ENCODE measurements around the gene RNPEPL1. TPM values are rescaled to one million over a fixed set of nuclear protein-coding genes. Genes with fewer than 3 reads are reported as not detected.

Gene RNPEPL1
- total and polyA plus RNA-seq, 5 donors = 40.4 to 108 (median 58.1) TPM

DNA sequence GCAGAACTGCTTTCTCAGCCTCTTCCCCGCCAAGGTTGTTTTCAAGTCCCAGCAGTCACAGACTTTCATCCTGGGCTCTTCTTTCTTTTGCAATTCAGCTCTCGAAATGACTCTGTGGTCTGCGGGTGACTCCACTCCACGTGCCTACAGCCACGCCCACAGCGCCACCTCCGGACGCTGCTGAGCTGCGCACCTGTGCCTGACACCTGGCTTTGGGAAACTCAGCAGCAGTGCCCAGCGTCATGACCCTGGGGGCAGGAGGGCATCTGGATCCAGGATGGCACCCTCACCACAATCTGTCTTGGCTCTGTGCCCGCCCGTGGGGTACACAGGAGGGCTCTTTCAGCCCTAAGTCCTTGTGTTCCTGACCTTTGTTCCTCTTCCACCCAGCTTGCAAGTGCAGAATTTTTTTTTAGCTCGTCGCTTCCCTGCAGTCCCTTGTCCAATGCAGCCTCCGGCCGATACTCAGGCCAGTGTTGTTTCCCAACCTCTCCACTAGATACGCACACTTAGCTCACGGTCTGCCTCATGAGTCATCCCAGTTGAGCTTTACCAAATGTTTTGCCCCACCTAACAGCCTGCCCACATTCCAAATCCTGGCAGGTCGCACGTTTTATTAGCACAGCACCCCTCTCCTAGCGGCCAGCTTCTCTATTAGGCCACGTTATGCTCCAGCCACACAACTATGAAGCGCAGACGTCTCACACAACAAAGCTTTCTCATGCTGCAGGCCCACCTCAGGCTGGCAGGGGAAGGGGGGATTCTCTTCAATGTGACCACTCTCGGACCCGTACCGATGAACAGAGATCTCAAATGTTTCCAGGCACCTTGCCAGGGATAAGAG lies 11.7 kb downstream of the RNPEPL1 start:
- no peak overlapping the region for H3K4me3 ChIP-seq (ENCODE audit: low read length)
- no peaks in the 10 kb centered on the region for H3K9me3 ChIP-seq (ENCODE audit: control insufficient read depth, low read length)
- DNase-seq = peak; percentile 70 to 74 (median 71)
- H3K27ac ChIP-seq (ENCODE audit: low read length) = peak overlapping the region; percentile 34
- WGBS = 60% methylated on average over 27 of the region's 27 CpGs
- intact Hi-C loops (cut with DNase I) = no loop called here
- ATAC-seq = peak; percentile 53 to 68
- H3K4me1 ChIP-seq (ENCODE audit: control insufficient read depth, insufficient read depth, low read length) = peaks cover 11% of the 10 kb centered on the region
- H3K27me3 ChIP-seq (ENCODE audit: control insufficient read depth, insufficient read depth) = no peaks in the 10 kb centered on the region

GRCh38 chr2:240581811-240582210 lies 13.5 kb downstream of the RNPEPL1 start:
- Histone ChIP-seq H3K27ac (ENCODE audit: low read length) (no peak overlapping the region), H3K27me3 (ENCODE audit: control insufficient read depth, insufficient read depth) (no peaks in the 10 kb centered on the region), H3K9me3 (ENCODE audit: control insufficient read depth, low read length) (no peaks in the 10 kb centered on the region), H3K4me3 (ENCODE audit: low read length) (no peak overlapping the region), H3K4me1 (ENCODE audit: control insufficient read depth, insufficient read depth, low read length) (peaks cover 14% of the 10 kb centered on the region)
- DNase-seq = peak in 1 of 3 donors; percentile 4
- WGBS = 93% methylated on average over 5 of the region's 5 CpGs
- ATAC-seq = no peak
- intact Hi-C loops (cut with DNase I) = no loop called here

DNA sequence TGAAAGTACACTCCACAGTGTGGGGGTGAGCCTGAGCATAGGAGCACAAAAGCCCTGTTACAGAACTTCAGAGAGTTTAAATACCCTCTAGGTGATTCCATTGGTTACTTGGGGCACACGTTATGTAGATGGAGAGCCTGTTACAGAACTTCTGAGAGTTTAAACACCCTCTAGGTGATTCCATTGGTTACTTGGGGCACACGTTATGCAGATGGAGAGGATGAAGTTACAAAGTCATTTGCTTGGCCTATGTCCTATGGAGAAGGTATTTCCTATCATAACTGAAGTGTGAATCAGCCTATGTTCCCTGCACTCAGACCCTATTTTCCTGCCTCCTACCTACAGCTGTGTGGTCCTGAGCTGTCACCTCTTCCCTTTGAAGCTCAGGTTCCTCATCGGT lies 14.5 kb downstream of the RNPEPL1 start:
- H3K4me3 ChIP-seq (ENCODE audit: low read length) = no peak overlapping the region
- no peak overlapping the region for H3K27ac ChIP-seq (ENCODE audit: low read length)
- WGBS = 87% methylated on average over 3 of the region's 3 CpGs
- DNase-seq (no peak), ATAC-seq (no peak)
- peaks cover 16% of the 10 kb centered on the region for H3K4me1 ChIP-seq (ENCODE audit: control insufficient read depth, insufficient read depth, low read length)
- no peaks in the 10 kb centered on the region for H3K27me3 ChIP-seq (ENCODE audit: control insufficient read depth, insufficient read depth)
- intact Hi-C loops (cut with DNase I) = no loop called here
- H3K9me3 ChIP-seq (ENCODE audit: control insufficient read depth, low read length) = no peaks in the 10 kb centered on the region

DNA sequence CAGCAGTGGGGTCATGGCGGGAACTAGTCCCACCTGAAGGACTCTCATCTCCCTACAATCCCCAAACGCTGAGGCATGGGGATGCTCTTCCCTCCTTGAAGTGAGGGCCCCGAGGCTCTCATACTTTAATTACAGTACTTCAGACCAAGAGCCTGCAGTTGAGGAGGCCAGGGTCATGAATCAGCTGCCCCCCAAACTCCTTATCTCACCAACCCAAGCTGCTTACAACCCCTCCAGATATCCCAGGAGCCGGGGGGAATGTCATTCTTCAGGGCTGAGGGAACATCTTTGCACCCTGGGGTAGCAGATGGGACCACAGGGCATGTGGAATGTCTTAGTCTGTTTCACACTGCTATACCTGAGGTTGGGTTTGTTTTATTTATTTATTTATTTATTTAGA lies 15.5 kb downstream of the RNPEPL1 start:
- Histone ChIP-seq H3K4me1 (ENCODE audit: control insufficient read depth, insufficient read depth, low read length) (peaks cover 19% of the 10 kb centered on the region), H3K9me3 (ENCODE audit: control insufficient read depth, low read length) (no peaks in the 10 kb centered on the region), H3K4me3 (ENCODE audit: low read length) (no peak overlapping the region), H3K27ac (ENCODE audit: low read length) (no peak overlapping the region), H3K27me3 (ENCODE audit: control insufficient read depth, insufficient read depth) (no peaks in the 10 kb centered on the region)
- ATAC-seq (no peak), DNase-seq (peak in 1 of 3 donors; percentile 11)
- 90% methylated on average over 4 of the region's 4 CpGs for WGBS
- intact Hi-C loops (cut with DNase I) = no loop called here

GRCh38 chr2:240584486-240585031 lies 16.3 kb downstream of the RNPEPL1 start:
- DNase-seq (peak in 2 of 3 donors; percentile 23 to 26), ATAC-seq (no peak)
- Histone ChIP-seq H3K9me3 (ENCODE audit: control insufficient read depth, low read length) (no peaks in the 10 kb centered on the region), H3K4me3 (ENCODE audit: low read length) (no peak overlapping the region), H3K27me3 (ENCODE audit: control insufficient read depth, insufficient read depth) (no peaks in the 10 kb centered on the region), H3K27ac (ENCODE audit: low read length) (no peak overlapping the region), H3K4me1 (ENCODE audit: control insufficient read depth, insufficient read depth, low read length) (peaks cover 19% of the 10 kb centered on the region)
- WGBS = 64% methylated on average over 4 of the region's 4 CpGs
- intact Hi-C loops (cut with DNase I) = no loop called here

DNA sequence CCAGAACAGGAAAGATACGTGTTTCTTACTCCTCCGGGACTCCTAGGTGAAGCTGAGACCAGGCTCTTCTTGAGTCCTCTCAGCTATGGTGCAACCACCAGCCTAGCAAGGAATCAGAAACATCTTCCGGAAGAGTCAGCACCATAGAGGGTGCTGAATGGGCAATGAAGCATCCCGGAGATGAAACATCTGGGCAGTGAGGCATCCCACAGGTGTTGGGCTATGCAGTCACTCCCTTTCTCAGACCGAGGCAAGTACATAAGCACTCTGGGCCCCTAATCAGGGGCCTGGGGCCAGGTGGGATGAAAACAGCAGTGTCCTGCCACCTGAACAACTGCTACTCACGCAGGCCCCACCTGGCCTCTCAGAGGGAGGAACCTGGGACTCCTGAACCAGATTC lies 16.8 kb downstream of the RNPEPL1 start:
- intact Hi-C loops (cut with DNase I) = no loop called here
- 75% methylated on average over 6 of the region's 6 CpGs for whole genome bisulfite sequencing
- Histone ChIP-seq H3K9me3 (ENCODE audit: control insufficient read depth, low read length) (no peaks in the 10 kb centered on the region), H3K4me1 (ENCODE audit: control insufficient read depth, insufficient read depth, low read length) (peaks cover 19% of the 10 kb centered on the region), H3K27me3 (ENCODE audit: control insufficient read depth, insufficient read depth) (no peaks in the 10 kb centered on the region), H3K4me3 (ENCODE audit: low read length) (peak overlapping the region; percentile 79), H3K27ac (ENCODE audit: low read length) (no peak overlapping the region)
- DNase-seq (peak in 1 of 3 donors; percentile 15), ATAC-seq (no peak)

DNA sequence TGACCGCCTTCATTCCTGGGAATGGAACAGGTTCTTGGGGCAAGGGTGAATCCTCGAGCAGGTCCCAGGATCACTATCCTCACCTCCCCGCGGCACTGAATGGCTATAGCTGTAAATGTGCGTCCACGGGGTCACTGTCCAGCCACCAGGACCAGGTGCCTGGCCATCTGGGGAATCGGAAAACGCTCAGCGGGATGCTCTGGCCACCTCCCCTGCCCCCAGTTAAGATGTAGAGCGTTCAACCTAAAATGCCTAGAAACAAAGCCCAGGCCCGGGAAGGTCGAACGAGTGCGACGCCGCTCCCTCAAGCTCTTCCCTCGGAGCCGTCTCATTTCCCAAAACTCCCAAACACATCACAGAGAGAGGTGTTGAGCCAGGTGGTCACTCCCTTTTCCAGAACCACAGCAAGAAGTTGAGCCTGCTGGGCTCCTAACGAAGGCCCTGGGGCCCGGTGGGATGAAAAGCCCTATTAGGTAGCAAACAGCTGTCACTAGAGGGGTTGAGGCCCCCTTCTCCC lies 17.5 kb downstream of the RNPEPL1 start:
- peaks cover 15% of the 10 kb centered on the region for H3K4me1 ChIP-seq (ENCODE audit: control insufficient read depth, insufficient read depth, low read length)
- peak overlapping the region; percentile 54 for H3K27ac ChIP-seq (ENCODE audit: low read length)
- peak overlapping the region; percentile 79 for H3K4me3 ChIP-seq (ENCODE audit: low read length)
- no peaks in the 10 kb centered on the region for H3K9me3 ChIP-seq (ENCODE audit: control insufficient read depth, low read length)
- intact Hi-C loops (cut with DNase I) = no loop called here
- peak in 2 of 3 donors; percentile 37 to 39 for DNase-seq
- no peak for ATAC-seq
- 3% methylated on average over 20 of the region's 20 CpGs for WGBS
- H3K27me3 ChIP-seq (ENCODE audit: control insufficient read depth, insufficient read depth) = no peaks in the 10 kb centered on the region

- peak within 1 kb of the TSS; percentile 82 for H3K27ac ChIP-seq (ENCODE audit: low read length)
- DNase-seq = peak; percentile 99
- peak within 1 kb of the TSS; percentile 79 for H3K4me3 ChIP-seq (ENCODE audit: low read length)
- H3K27me3 ChIP-seq (ENCODE audit: control insufficient read depth, insufficient read depth) = no peaks in the 10 kb centered on the region
- under 1% methylated on average over 88 of the region's 88 CpGs for WGBS
- intact Hi-C loops (cut with DNase I) = no loop called here
- no peaks in the 10 kb centered on the region for H3K9me3 ChIP-seq (ENCODE audit: control insufficient read depth, low read length)
- peaks cover 15% of the 10 kb centered on the region for H3K4me1 ChIP-seq (ENCODE audit: control insufficient read depth, insufficient read depth, low read length)
- peak; percentile 97 for ATAC-seq
These were observed 18.1 kb downstream of the RNPEPL1 start, which contains the start of gene CAPN10 for GRCh38 chr2:240586198-240586918. Gene CAPN10, plus strand, starts transcription at chr2:240586734. Its CDS starts 178 bp downstream, at chr2:240586912.

DNA sequence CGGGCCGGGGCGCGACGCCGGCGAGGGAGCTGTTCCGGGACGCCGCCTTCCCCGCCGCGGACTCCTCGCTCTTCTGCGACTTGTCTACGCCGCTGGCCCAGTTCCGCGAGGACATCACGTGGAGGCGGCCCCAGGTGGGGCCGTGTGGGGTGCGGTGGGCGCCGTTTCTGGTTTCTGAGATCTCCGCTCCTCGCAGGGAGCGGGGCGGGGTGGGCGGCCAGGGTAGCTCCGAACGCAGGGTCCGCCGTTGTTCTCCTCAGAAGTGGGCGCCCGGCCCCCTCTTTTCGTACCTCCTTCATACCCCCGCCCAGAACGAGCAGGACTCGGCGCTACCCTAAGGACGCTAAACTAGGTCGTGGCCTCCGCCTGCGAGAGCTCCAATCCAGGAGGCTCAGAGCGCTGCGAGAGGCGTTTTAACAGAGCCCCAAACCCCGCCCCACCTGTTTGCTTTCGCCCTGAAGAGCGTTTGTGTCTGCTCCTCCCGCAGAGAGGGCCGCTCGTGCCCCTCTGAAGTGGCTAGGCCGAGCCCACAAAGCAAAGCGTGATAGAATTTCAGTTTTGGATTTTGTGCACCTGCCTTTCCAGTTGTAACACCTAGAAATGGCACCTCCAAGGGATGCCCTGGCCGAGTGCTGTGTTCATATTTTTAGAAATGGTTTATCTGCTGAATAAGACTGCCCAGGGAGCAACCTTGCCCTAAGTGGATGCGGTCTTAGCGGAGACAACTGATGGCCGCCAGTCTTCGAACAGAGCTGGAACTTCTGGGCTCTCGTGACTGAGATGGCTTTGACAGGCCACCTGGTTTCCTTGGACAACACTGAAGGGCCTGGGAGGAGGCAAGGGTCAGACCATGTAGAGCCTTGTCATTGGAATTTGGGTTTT lies 18.9 kb downstream of the RNPEPL1 start:
- DNase-seq = peak in 1 of 3 donors; percentile 38
- ATAC-seq = peak in 1 of 2 donors; percentile 23

DNA sequence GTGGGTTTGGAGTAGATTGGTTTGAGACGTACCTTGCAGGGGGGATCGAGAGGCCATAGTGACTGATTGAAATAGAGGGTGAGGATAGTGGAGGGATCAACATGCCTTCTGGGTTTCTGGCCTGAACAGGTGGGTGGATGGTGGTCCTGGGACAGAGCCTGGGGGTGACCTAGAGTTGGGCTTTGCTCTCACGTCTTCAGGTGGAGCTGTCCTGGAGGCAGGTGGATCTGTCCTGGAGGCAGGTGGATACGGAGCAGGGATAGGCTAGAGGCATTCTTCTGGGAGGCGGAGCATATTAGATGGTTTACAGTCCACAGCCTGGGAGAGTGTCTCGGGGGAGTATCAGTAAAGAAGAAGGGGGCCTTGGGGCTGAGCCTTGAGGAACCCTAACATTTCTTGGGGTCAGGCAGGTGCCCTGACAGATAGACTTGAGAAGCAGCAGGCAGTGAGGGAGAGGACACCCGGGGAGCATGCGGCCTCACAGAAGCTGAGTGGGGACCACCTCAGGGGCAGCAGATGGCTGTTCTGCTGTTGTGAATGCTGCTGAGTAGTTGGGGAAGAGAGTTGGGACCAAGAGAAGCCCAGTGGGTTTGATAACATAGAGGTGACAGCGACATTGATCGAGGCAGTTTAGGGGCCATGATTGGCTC lies 19.8 kb downstream of the RNPEPL1 start:
- DNase-seq (peak in 2 of 3 donors; percentile 11 to 12), ATAC-seq (no peak)
- no peak overlapping the region for H3K27ac ChIP-seq (ENCODE audit: low read length)
- no peak overlapping the region for H3K4me3 ChIP-seq (ENCODE audit: low read length)
- intact Hi-C loops (cut with DNase I) = no loop called here
- 81% methylated on average over 10 of the region's 10 CpGs for WGBS
- H3K4me1 ChIP-seq (ENCODE audit: control insufficient read depth, insufficient read depth, low read length) = peaks cover 15% of the 10 kb centered on the region
- H3K9me3 ChIP-seq (ENCODE audit: control insufficient read depth, low read length) = no peaks in the 10 kb centered on the region
- no peaks in the 10 kb centered on the region for H3K27me3 ChIP-seq (ENCODE audit: control insufficient read depth, insufficient read depth)

More for the DNA sequence above, 18.9 kb downstream of the RNPEPL1 start:
- intact Hi-C loops (cut with DNase I) = no loop called here
- Histone ChIP-seq H3K27me3 (ENCODE audit: control insufficient read depth, insufficient read depth) (no peaks in the 10 kb centered on the region), H3K4me3 (ENCODE audit: low read length) (peak overlapping the region; percentile 79), H3K9me3 (ENCODE audit: control insufficient read depth, low read length) (no peaks in the 10 kb centered on the region), H3K27ac (ENCODE audit: low read length) (peak overlapping the region; percentile 28), H3K4me1 (ENCODE audit: control insufficient read depth, insufficient read depth, low read length) (peaks cover 15% of the 10 kb centered on the region)
- 3% methylated on average over 62 of the region's 62 CpGs for WGBS
